HCT116 (cell line): Measurements from ENCODE around the gene FOXO3. TPM values are rescaled to one million over a fixed set of nuclear protein-coding genes. Genes with fewer than 3 reads are reported as not detected.
A peak's percentile ranks its signal among the peaks of the same experiment; 100 is the strongest.

Experiments used
- ATAC-seq: fragments of 200-7000 bp; cut with Tn5 transposase; 2 replicates; pipeline ENCODE4 v1.9.1; 2020; ENCODE audit warnings: mild to moderate bottlenecking, moderate library complexity
- BruUV-seq: library from RNA; stranded (reverse); fragments of 400-500 nt; replicated peaks from 2 replicates; lab custom pipeline; 2021; lab: Mats Ljungman, UMichigan
- CTCF ChIA-PET: fragments of 300-600 bp; sonication (Branson Sonifier 250); formaldehyde crosslinking; loops from one replicate; lab custom pipeline; 2021; ENCODE audit warnings: antibody characterized with exemption; lab: Charles Lee
- POLR2A ChIA-PET: fragments of 300-600, 350-600 bp; sonication (Branson Sonifier 250); formaldehyde crosslinking; loops from one replicate; lab custom pipeline; 2021; ENCODE audit warnings: antibody characterized with exemption; lab: Charles Lee
- RAD21 ChIA-PET, 2 experiments: fragments of 300-600 bp; sonication (Branson Sonifier 250); formaldehyde crosslinking; loops; one replicate each; lab custom pipeline; 2023; ENCODE audit warnings: low total read pairs in 2 of 2; ENCODE audit not compliant: uncharacterized antibody in 2 of 2, unreplicated experiment in 2 of 2, low non-redundant PET in 1 of 2; lab: Charles Lee
- DNase-seq: peaks from one replicate; pipeline ENCODE4 v3.0.0-alpha.2; 2010; ENCODE audit warnings: low read depth, low spot score
- H2AFZ ChIP-seq: fragments of 200-600 bp; shearing (Covaris generic), sonication (generic); 2 replicates; pipeline ENCODE4 v1.6.1; 2017; ENCODE audit warnings: low read depth, mixed run types, mixed read lengths, antibody characterized with exemption, low read length; ENCODE audit not compliant: poor library complexity, severe bottlenecking
- H3K27ac ChIP-seq: 2 replicates; pipeline ENCODE4 v1.5.1; 2012; ENCODE audit warnings: low read depth, low read length
- H3K27me3 ChIP-seq: fragments of 200-600 bp; sonication (generic); 2 replicates; pipeline ENCODE4 v1.6.1; 2016; ENCODE audit warnings: mixed run types, low read length, mixed read lengths; ENCODE audit not compliant: insufficient read depth
- H3K36me3 ChIP-seq, 2 experiments: fragments of 200-500 bp in 1 of 2; fragments of 200-600 bp in 1 of 2; sonication (Bioruptor generic) in 1 of 2; sonication (generic) in 1 of 2; 2 replicates each; pipeline versions ENCODE4 v1.5.1 to v1.6.1; 2014 to 2016; ENCODE audit warnings: low read length in 2 of 2, inconsistent platforms in 1 of 2, mixed read lengths in 1 of 2, mixed run types in 1 of 2; ENCODE audit not compliant: insufficient read depth in 2 of 2, control insufficient read depth in 1 of 2
- H3K4me1 ChIP-seq, 2 experiments: fragments of 200-600 bp in 1 of 2; sonication (generic) in 1 of 2; 2 replicates each; pipeline versions ENCODE4 v1.5.1 to v1.6.1; 2012 to 2017; ENCODE audit warnings: low read length in 2 of 2, inconsistent platforms in 1 of 2, mild to moderate bottlenecking in 1 of 2, mixed read lengths in 1 of 2, mixed run types in 1 of 2, moderate library complexity in 1 of 2; ENCODE audit not compliant: insufficient read depth in 2 of 2, control insufficient read depth in 1 of 2
- H3K4me2 ChIP-seq: fragments of 200-600 bp; sonication (generic); 2 replicates; pipeline ENCODE4 v1.6.1; 2017; ENCODE audit warnings: mixed run types, low read length, mixed read lengths
- H3K4me3 ChIP-seq, 2 experiments: fragments of 200-600 bp in 1 of 2; sonication (generic) in 1 of 2; replicated peaks in 1 of 2; 2 replicates each; pipeline ENCODE4 v1.5.1; 2011 to 2016; ENCODE audit warnings: low read length in 2 of 2, control low read depth in 1 of 2, low read depth in 1 of 2, mild to moderate bottlenecking in 1 of 2, mixed read lengths in 1 of 2, mixed run types in 1 of 2
- H3K79me2 ChIP-seq: fragments of 200-600 bp; sonication (generic); 2 replicates; pipeline ENCODE4 v1.6.1; 2017; ENCODE audit warnings: mild to moderate bottlenecking, mixed run types, low read length, moderate library complexity, mixed read lengths; ENCODE audit not compliant: insufficient read depth
- H3K9ac ChIP-seq: fragments of 200-600 bp; sonication (generic); 2 replicates; pipeline ENCODE4 v1.6.1; 2016; ENCODE audit warnings: low read length, mixed read lengths
- H3K9me2 ChIP-seq: fragments of 200-600 bp; sonication (generic), shearing (Covaris generic); 2 replicates; pipeline ENCODE4 v1.6.1; 2017; ENCODE audit warnings: mixed run types, mild to moderate bottlenecking, moderate library complexity; ENCODE audit not compliant: insufficient read depth
- H3K9me3 ChIP-seq, 2 experiments: fragments of 200-500 bp in 1 of 2; fragments of 200-600 bp in 1 of 2; sonication (Bioruptor generic) in 1 of 2; sonication (generic) in 1 of 2; 2 replicates each; pipeline ENCODE4 v1.6.1; 2014 to 2017; ENCODE audit warnings: low read length in 2 of 2, mixed read lengths in 2 of 2, inconsistent platforms in 1 of 2, low read depth in 1 of 2, mild to moderate bottlenecking in 1 of 2, mixed run types in 1 of 2, moderate library complexity in 1 of 2; ENCODE audit not compliant: control insufficient read depth in 1 of 2, insufficient read depth in 1 of 2
- H4K20me1 ChIP-seq: fragments of 200-600 bp; sonication (generic), shearing (Covaris generic); 2 replicates; pipeline ENCODE4 v1.6.1; 2017; ENCODE audit warnings: mixed run types, mild to moderate bottlenecking, moderate library complexity; ENCODE audit not compliant: insufficient read depth
- ATF3 ChIP-seq: IDR thresholded peaks from 2 replicates; pipeline ENCODE4 v1.6.1; 2012
- CBX3 ChIP-seq: IDR thresholded peaks from 2 replicates; pipeline ENCODE4 v1.6.1; 2012; ENCODE audit warnings: low read depth
- CEBPB ChIP-seq: IDR thresholded peaks from 2 replicates; pipeline ENCODE4 v1.6.1; 2012; ENCODE audit warnings: low read depth
- EZH2phosphoT487 ChIP-seq: fragments of 200-600 bp; IDR thresholded peaks from 2 replicates; pipeline ENCODE4 v1.6.1; 2018; ENCODE audit warnings: antibody characterized with exemption, borderline replicate concordance
- JUND ChIP-seq: IDR thresholded peaks from 2 replicates; pipeline ENCODE4 v1.6.1; 2012
- ZNF274 ChIP-seq: fragments of 200-500 bp; sonication (Bioruptor generic); IDR thresholded peaks from 2 replicates; pipeline ENCODE4 v1.6.1; 2014; ENCODE audit warnings: mild to moderate bottlenecking, low read depth, low read length, inconsistent platforms
- intact Hi-C: fragments of 100-400 bp; cut with micrococcal nuclease; formaldehyde crosslinking; loops from 2 replicates; pipeline ENCODE4 v1.10.0; 2022
- total RNA-seq: library from RNA; stranded (reverse); gene quantifications from one replicate; pipeline ENCODE4 v1.2.1, GENCODE V29; 2021; ENCODE audit not compliant: unreplicated experiment
- TF ChIP-seq, protein P1 (sequence below), 3 experiments: fragments of 200-600 bp in 1 of 3; sonication (generic) in 1 of 3; IDR thresholded peaks in 2 of 3; conservative IDR thresholded peaks in 1 of 3; 2 replicates each; pipeline ENCODE4 v1.5.1; 2012 to 2017; ENCODE audit warnings: low read depth in 2 of 3, low read length in 2 of 3, antibody characterized with exemption in 1 of 3, borderline replicate concordance in 1 of 3, control low read depth in 1 of 3, mild to moderate bottlenecking in 1 of 3, mixed read lengths in 1 of 3, mixed run types in 1 of 3, moderate library complexity in 1 of 3; ENCODE audit not compliant: insufficient read depth in 1 of 3

Gene FOXO3
- total RNA-seq, 1 experiment from 2014 or later, result 40.0 TPM

GRCh38 chr6:108733051-108733450 is 172.3 kb downstream of the FOXO3 start (continued):
- TF ChIP-seq ZNF274 (no peak), EZH2phosphoT487 (no peak)
- TF ChIP-seq, protein P1, sequence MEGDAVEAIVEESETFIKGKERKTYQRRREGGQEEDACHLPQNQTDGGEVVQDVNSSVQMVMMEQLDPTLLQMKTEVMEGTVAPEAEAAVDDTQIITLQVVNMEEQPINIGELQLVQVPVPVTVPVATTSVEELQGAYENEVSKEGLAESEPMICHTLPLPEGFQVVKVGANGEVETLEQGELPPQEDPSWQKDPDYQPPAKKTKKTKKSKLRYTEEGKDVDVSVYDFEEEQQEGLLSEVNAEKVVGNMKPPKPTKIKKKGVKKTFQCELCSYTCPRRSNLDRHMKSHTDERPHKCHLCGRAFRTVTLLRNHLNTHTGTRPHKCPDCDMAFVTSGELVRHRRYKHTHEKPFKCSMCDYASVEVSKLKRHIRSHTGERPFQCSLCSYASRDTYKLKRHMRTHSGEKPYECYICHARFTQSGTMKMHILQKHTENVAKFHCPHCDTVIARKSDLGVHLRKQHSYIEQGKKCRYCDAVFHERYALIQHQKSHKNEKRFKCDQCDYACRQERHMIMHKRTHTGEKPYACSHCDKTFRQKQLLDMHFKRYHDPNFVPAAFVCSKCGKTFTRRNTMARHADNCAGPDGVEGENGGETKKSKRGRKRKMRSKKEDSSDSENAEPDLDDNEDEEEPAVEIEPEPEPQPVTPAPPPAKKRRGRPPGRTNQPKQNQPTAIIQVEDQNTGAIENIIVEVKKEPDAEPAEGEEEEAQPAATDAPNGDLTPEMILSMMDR (IDR thresholded peaks at IDR 0.05 in 2 of 3, conservative IDR thresholded peaks at IDR 0.05 in 1 of 3; ENCODE audit: borderline replicate concordance in 1 of 3, insufficient read depth in 1 of 3, low read depth in 2 of 3, low read length in 2 of 3), result no peak
- TF ChIP-seq, all 23 proteins: peak for 0

DNA sequence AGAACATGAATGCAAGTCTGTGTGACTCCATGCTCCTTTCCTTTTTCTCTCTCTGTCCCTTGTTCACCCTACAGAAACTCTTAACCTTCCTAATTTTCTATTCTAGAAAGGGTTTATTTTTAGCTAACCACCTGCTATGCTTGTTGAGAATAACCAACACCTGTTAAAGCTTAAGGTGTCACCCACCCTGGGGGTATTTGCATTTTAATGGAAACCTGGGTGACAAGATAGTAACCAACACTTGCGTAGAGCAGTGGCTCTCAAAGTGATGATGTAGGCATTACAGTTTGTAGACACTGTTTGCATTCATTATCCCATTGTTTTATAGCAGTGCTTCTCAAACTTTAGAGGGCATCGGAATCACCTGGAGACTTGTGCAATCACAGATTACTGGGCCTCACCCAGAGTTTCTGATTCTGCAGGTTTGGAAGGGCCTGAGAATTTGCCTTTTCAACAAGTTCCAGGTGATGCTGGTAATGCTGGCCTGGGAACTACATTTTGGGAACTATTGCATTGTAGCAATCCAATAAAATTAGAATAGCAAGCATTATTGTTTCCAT is 173.1 kb downstream of the FOXO3 start:
- Histone ChIP-seq H3K4me3 (no peak overlapping the region), H3K4me1 (peaks cover 45 to 87% of the 10 kb centered on the region in 2 experiments), H3K27me3 (no peaks in the 10 kb centered on the region), H3K4me2 (peak overlapping the region; percentile 72), H3K79me2 (no peaks in the 10 kb centered on the region), H3K9ac (no peak overlapping the region), H3K27ac (no peak overlapping the region), H4K20me1 (no peaks in the 10 kb centered on the region), H3K9me3 (no peaks in the 10 kb centered on the region), H2AFZ (no peak overlapping the region), H3K9me2 (no peaks in the 10 kb centered on the region), H3K36me3 (no peaks in the 10 kb centered on the region)
- ChIA-PET POLR2A (no interaction called here), CTCF (no interaction called here), RAD21 (no interaction called here)
- intact Hi-C loops, result no loop called here
- ATAC-seq (no peak), DNase-seq (no peak)
- TF ChIP-seq CEBPB (no peak), JUND (no peak), ZNF274 (no peak), ATF3 (no peak), CBX3 (no peak)
- no TSS peak for BruUV-seq
